Thoracic aorta (tissue), 2 donors: Measurements from ENCODE around the gene SORCS1. TPM values are rescaled to one million over a fixed set of nuclear protein-coding genes. Genes with fewer than 3 reads are reported as not detected.
"Not testable (repeated sequence)": the region's sequence is repeated elsewhere in the genome, so short reads cannot be mapped to it uniquely, and the experiment has no call there.

Experiments
- ATAC-seq: fragments of 150-250 bp; one replicate; pipeline ENCODE4 v1.8.0; 2017; ENCODE audit warnings: low read depth; ENCODE audit not compliant: insufficient number of reproducible peaks, low FRiP score
- DNase-seq: peaks from one replicate; pipeline ENCODE4 v3.0.0-alpha.2; 2020; ENCODE audit warnings: low spot score
- H3K27ac ChIP-seq, 2 donors: fragments of 200-600 bp; sonication (generic); 1 replicate in 1 of 2; 2 replicates in 1 of 2; pipeline ENCODE4 v1.5.1; 2016; ENCODE audit warnings: mild to moderate bottlenecking in 2 of 2, moderate library complexity in 2 of 2
- H3K27me3 ChIP-seq: fragments of 200-600 bp; sonication (generic); replicated peaks from 2 replicates; pipeline ENCODE4 v1.6.0; 2016; ENCODE audit warnings: mild to moderate bottlenecking; ENCODE audit not compliant: insufficient read depth
- H3K36me3 ChIP-seq: fragments of 200-600 bp; sonication (generic); one replicate; pipeline ENCODE4 v1.5.1; 2016
- H3K4me1 ChIP-seq, 2 donors: fragments of 200-600 bp; sonication (generic); 1 replicate in 1 of 2; 2 replicates in 1 of 2; pipeline versions ENCODE4 v1.5.1 to v1.6.0; 2016; ENCODE audit warnings: low read depth in 2 of 2, mild to moderate bottlenecking in 1 of 2; ENCODE audit not compliant: control insufficient read depth in 1 of 2
- H3K4me3 ChIP-seq: fragments of 200-600 bp; sonication (generic); 2 replicates; pipeline ENCODE4 v1.5.1; 2016; ENCODE audit warnings: mild to moderate bottlenecking
- H3K9me3 ChIP-seq: fragments of 200-600 bp; sonication (generic); 2 replicates; pipeline ENCODE4 v1.5.1; 2016
- total RNA-seq, 2 donors: library from RNA; depleted of rRNA; stranded (reverse); fragments of >200 nt; gene quantifications; one replicate each; pipeline versions ENCODE4 v1.1.0 to v1.2.3, GENCODE V29; 2016
- TF ChIP-seq, protein P1 (sequence below): fragments of 200-600 bp; sonication (generic); IDR thresholded peaks from one replicate; pipeline ENCODE4 v1.5.1; 2019; ENCODE audit warnings: antibody characterized with exemption

SORCS1 gene
- total RNA-seq, 2 donors from 2014 or later, result 0.27 to 1.1 TPM

DNA sequence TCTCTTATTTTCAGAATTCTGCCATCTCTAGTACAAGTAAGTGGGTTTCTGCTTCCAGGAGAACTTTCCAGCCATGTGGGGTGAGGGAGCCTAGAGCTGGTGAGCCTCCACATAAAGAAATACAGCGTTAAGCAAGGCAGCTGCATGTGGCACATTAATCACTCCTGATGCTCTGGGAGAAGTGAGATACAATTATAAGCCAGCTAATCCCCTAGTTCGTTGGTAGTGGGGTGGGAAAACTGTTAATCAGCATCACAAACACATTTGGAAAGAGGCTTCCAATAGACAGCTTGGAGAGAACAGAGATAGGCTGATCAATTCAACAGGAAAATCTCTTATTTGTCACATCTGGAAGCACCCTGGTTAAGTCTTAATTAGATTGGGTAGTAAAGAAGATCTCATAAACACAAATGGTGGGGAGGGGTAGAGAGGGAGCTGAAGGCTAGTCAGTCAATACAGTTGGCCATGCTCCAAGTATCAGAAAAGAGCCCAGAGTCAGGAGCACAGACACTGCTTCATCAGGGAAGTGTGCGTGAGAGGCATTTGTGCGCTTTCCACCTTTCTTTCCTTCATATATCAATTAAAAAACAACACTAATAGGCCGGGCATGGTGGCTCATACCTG, 130.6 kb downstream of the SORCS1 start:
- Histone ChIP-seq H3K9me3 (no peaks in the 10 kb centered on the region), H3K4me1 (no peaks in the 10 kb centered on the region), H3K27me3 (no peaks in the 10 kb centered on the region), H3K27ac (no peak overlapping the region), H3K36me3 (no peaks in the 10 kb centered on the region), H3K4me3 (no peak overlapping the region)
- ATAC-seq (no peak), DNase-seq (no peak)
- TF ChIP-seq, protein P1, sequence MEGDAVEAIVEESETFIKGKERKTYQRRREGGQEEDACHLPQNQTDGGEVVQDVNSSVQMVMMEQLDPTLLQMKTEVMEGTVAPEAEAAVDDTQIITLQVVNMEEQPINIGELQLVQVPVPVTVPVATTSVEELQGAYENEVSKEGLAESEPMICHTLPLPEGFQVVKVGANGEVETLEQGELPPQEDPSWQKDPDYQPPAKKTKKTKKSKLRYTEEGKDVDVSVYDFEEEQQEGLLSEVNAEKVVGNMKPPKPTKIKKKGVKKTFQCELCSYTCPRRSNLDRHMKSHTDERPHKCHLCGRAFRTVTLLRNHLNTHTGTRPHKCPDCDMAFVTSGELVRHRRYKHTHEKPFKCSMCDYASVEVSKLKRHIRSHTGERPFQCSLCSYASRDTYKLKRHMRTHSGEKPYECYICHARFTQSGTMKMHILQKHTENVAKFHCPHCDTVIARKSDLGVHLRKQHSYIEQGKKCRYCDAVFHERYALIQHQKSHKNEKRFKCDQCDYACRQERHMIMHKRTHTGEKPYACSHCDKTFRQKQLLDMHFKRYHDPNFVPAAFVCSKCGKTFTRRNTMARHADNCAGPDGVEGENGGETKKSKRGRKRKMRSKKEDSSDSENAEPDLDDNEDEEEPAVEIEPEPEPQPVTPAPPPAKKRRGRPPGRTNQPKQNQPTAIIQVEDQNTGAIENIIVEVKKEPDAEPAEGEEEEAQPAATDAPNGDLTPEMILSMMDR, result no peak

DNA sequence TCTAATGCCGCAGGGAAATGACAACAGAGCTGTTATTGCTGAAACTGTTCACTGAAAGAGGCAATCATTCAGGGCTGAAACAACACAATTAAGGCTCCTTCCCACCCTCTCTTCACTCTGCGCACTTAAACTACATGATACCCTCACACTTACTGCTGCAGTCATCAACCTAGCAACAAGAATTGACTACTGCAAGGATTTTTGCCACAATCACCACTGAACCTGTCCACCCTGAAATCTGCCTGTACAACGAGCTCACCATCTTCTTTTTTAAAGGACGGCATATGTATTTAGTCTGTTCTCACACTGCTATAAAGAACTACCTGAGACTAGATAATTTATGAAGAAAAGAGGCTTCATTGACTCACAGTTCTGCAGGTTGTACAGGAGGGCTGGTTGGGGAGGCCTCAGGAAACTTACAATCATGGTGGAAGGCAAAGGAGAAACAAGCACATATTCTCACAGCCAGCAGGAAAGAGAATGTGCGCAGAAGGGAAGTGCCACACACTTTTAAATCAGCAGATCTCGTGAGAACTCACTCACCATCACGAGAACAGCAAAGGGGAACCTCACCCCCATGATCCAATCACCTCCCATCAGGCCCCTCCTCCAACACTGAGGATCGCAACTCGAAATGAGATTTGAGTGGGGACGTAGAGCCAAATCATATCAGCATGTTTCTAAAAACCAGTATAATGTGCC, 131.7 kb downstream of the SORCS1 start:
- TF ChIP-seq, protein P1, result no peak
- no peaks in the 10 kb centered on the region for H3K4me1 ChIP-seq
- no peaks in the 10 kb centered on the region for H3K27me3 ChIP-seq
- no peaks in the 10 kb centered on the region for H3K36me3 ChIP-seq
- no peak overlapping the region for H3K4me3 ChIP-seq
- no peaks in the 10 kb centered on the region for H3K9me3 ChIP-seq
- DNase-seq (no peak), ATAC-seq (no peak)
- H3K27ac ChIP-seq, result no peak overlapping the region

DNA sequence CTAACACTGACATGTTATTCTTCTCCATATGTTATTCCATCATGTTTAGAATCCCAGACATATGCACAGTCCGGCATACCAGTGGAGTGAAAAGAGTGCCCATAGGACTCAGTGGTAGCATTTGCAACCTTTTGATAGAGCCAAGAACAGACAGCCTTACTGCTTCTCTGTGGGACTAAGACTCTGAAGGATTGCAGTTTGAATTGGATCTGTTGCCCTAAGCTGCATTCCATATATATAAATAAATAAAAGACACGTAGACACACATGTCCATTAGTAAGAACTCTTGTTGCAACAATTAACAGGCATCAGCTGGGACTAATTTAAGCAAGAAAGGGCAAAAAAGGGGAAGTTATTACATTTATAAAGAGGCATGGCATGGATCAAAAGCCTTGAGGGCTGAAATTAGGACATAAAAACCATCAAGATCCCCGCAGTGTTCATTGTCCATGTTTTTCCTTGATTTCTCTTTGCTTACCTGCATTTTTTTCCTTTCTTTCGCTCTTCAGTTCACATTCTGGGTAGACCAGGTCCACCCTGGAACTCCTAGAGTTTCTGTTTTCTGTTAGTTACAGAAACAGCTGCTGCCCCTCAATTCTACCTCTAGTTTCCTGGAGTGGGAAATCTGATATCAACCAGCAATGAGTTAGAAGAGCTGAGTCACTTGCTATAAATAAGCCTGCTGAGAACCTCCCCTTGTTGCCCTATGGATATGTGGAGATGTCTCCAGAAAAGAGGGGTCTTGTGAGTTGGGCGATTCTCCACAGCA, 132.4 kb downstream of the SORCS1 start:
- TF ChIP-seq, protein P1, result no peak
- ATAC-seq (no peak), DNase-seq (no peak)
- Histone ChIP-seq H3K27me3 (no peaks in the 10 kb centered on the region), H3K36me3 (no peaks in the 10 kb centered on the region), H3K4me3 (no peak overlapping the region), H3K4me1 (no peaks in the 10 kb centered on the region), H3K9me3 (no peaks in the 10 kb centered on the region), H3K27ac (no peak overlapping the region)

DNA sequence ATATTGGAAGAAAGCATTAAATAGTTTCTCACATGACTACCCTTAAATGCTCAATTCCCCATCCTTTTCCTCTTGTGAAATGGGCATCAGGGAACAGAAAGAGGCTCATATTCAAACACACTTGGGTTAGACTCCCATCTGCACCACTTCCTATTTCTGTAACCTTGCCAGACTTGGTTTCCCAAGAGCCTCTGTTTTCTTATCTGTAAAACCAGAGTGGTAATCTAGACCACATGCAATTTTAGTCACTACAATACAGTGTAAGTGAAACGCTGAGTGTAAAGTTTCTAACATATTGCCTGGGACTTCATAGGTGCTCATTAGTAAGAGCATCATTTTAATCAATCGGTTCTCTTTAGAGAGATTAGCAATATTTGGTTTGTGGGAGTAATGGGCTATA, 136.3 kb downstream of the SORCS1 start:
- ATAC-seq (no peak), DNase-seq (no peak)
- Histone ChIP-seq H3K27me3 (no peaks in the 10 kb centered on the region), H3K4me3 (no peak overlapping the region), H3K9me3 (no peaks in the 10 kb centered on the region), H3K36me3 (no peaks in the 10 kb centered on the region), H3K27ac (no peak overlapping the region), H3K4me1 (no peaks in the 10 kb centered on the region)
- TF ChIP-seq, protein P1, result no peak

DNA sequence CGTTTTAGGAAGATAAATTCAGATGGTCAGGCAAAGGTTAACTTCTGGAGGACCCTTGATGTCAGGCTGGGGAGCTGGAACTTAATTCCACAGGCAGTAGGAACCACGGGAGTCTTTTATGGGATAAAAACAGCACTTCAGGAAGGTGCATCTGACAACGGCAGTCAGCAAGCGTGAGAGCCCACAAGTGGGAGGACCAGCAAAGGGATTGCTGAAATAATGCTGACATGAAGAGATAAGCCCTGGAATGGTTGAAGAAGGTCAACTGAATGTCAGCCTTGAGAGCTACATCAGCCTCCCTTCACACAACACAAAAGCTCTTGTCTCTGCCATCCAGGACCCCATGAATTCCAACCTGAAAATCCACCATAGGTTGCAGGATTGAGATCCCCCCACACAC, 138.8 kb downstream of the SORCS1 start:
- H3K4me1 ChIP-seq, result no peaks in the 10 kb centered on the region
- no peaks in the 10 kb centered on the region for H3K36me3 ChIP-seq
- no peak overlapping the region for H3K4me3 ChIP-seq
- DNase-seq (no peak), ATAC-seq (no peak)
- TF ChIP-seq, protein P1, result no peak
- no peaks in the 10 kb centered on the region for H3K9me3 ChIP-seq
- no peaks in the 10 kb centered on the region for H3K27me3 ChIP-seq
- H3K27ac ChIP-seq, result no peak overlapping the region

DNA sequence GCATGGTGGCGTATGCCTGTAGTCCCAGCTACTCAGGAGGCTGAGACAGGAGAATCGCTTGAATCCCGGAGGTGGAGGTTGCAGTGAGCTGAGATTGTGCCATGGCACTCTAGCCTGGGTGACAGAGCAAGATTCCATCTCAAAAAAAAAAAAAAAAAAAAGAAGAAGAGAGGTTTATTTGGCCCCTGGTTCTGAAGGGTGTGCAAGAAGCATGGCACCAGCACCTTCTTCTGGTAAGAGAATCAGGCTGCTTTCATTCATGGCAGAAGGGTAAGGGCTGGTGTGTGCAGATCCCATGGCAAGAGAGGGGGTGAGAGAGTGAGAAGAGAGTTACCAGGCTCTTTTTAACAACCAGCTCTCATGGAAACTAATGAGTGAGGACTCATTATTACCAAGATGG, 140.5 kb downstream of the SORCS1 start:
- not testable (repeated sequence) for H3K4me3 ChIP-seq, H3K36me3 ChIP-seq, DNase-seq, H3K27me3 ChIP-seq, ATAC-seq, H3K9me3 ChIP-seq, H3K27ac ChIP-seq, H3K4me1 ChIP-seq
